Ishikawa (cell line): ENCODE measurements around the gene PRKN.

Experiments
- CEBPB ChIP-seq: IDR thresholded peaks from 2 replicates; pipeline ENCODE4 v1.6.1; 2012
- EP300 ChIP-seq: IDR thresholded peaks from 2 replicates; pipeline ENCODE4 v1.6.1; 2012; ENCODE audit warnings: borderline replicate concordance
- MAX ChIP-seq: IDR thresholded peaks from 2 replicates; pipeline ENCODE4 v1.6.1; 2012
- YY1 ChIP-seq: IDR thresholded peaks from 2 replicates; pipeline ENCODE4 v1.6.1; 2012; ENCODE audit warnings: low read depth
- ZBTB7A ChIP-seq: IDR thresholded peaks from 2 replicates; pipeline ENCODE4 v1.6.1; 2012; ENCODE audit warnings: low read depth

- TF ChIP-seq EP300 (no peak), ZBTB7A (no peak), MAX (no peak), YY1 (no peak), CEBPB (no peak)
Observed at GRCh38 chr6:161395716-161396231, 1331.8 kb downstream of the PRKN start.
